Adrenal gland (tissue), 5 donors: ENCODE data around the gene KEL.

Source experiments
- CTCF ChIP-seq, 6 experiments: fragments of 450-650 bp in 4 of 6; fragments of 200-600 bp in 2 of 6; sonication (generic) in 1 of 6; IDR thresholded peaks; 1 replicate in 5 of 6; 2 replicates in 1 of 6; pipeline versions ENCODE4 v1.5.1 to v1.8.0; 2016 to 2021; ENCODE audit warnings: antibody characterized with exemption in 6 of 6, mild to moderate bottlenecking in 2 of 6, moderate library complexity in 1 of 6
- POLR2A ChIP-seq, 2 donors: fragments of 450-650 bp; IDR thresholded peaks; one replicate each; pipeline ENCODE4 v1.6.1; 2017; ENCODE audit warnings: antibody characterized with exemption in 2 of 2, mild to moderate bottlenecking in 2 of 2, moderate library complexity in 1 of 2
- donor health status: DM: no; HTN: no; CAD: no.

- TF ChIP-seq POLR2A (IDR thresholded peaks at IDR 0.05) (no peak), CTCF (IDR thresholded peaks at IDR 0.05) (no peak)
Observed at GRCh38 chr7:142897691-142898090, 64.5 kb downstream of the KEL start.
